ENCODE results near the gene TNPO1.
A peak's percentile ranks its signal among the peaks of the same experiment; 100 is the strongest.

The TNPO1 gene

DNA sequence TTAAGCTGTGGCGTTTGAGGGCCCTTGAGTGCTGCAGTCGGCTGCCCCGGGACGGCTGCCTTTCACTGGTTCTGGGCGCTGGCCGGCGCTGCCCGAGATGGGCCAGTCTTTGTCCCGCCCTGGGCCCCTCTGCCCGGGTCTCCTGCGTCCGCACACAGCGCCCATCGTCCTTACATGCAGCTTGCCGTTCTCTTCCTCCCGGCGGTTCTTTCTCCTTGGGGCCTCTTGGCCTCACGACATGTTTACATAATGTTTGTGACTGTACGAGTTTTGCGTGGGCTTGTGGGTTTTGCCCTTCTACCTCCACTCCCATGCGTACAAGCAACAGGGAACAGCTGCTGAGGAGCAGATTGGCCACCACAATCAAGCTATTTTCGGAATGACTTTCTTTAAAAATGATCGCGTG, 618 bp downstream of the TNPO1 start:
- TF ChIP-seq, protein P1, sequence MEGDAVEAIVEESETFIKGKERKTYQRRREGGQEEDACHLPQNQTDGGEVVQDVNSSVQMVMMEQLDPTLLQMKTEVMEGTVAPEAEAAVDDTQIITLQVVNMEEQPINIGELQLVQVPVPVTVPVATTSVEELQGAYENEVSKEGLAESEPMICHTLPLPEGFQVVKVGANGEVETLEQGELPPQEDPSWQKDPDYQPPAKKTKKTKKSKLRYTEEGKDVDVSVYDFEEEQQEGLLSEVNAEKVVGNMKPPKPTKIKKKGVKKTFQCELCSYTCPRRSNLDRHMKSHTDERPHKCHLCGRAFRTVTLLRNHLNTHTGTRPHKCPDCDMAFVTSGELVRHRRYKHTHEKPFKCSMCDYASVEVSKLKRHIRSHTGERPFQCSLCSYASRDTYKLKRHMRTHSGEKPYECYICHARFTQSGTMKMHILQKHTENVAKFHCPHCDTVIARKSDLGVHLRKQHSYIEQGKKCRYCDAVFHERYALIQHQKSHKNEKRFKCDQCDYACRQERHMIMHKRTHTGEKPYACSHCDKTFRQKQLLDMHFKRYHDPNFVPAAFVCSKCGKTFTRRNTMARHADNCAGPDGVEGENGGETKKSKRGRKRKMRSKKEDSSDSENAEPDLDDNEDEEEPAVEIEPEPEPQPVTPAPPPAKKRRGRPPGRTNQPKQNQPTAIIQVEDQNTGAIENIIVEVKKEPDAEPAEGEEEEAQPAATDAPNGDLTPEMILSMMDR (IDR thresholded peaks at IDR 0.05; ENCODE audit: insufficient read depth, low read depth, low read length, missing control alignments): no peak
- peak; percentile 70 for DNase-seq (ENCODE audit: low read depth)

DNA sequence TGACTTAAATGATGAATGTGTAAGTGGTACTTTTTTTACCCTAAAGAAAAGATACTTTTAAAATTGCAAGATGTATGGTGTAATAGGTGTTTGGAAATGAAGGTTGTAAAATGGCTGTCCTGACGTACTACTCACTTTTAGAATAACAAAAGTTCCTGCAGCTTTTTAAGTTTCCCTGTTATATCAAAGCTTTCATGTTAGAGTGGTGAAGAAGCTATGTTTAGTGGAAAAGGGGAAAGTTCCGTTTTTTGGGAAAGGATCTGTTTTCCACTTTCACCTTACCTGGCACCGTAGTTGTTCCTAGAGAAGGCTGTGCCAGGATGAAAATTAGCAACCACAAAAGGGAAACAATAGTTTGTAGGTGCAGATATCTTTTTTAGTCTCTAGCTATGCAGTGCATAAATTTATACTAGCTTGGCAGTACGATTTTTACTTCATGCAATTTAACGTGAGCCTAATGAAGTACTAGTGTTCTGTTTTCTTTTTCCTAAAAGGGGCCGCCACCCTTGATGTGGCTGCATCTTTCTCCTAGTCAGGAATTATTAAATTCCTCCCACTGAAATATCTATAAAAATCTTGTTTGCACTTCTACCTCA, 1.3 kb downstream of the TNPO1 start:
- H3K4me3 ChIP-seq (ENCODE audit: low read depth, low read length): peak overlapping the region; percentile 84
- DNase-seq (ENCODE audit: low read depth): no peak
- TF ChIP-seq, protein P1 (IDR thresholded peaks at IDR 0.05; ENCODE audit: insufficient read depth, low read depth, low read length, missing control alignments): no peak

More for the DNA sequence above, 618 bp downstream of the TNPO1 start:
- peak overlapping the region; percentile 84 for H3K4me3 ChIP-seq (ENCODE audit: low read depth, low read length)

DNA sequence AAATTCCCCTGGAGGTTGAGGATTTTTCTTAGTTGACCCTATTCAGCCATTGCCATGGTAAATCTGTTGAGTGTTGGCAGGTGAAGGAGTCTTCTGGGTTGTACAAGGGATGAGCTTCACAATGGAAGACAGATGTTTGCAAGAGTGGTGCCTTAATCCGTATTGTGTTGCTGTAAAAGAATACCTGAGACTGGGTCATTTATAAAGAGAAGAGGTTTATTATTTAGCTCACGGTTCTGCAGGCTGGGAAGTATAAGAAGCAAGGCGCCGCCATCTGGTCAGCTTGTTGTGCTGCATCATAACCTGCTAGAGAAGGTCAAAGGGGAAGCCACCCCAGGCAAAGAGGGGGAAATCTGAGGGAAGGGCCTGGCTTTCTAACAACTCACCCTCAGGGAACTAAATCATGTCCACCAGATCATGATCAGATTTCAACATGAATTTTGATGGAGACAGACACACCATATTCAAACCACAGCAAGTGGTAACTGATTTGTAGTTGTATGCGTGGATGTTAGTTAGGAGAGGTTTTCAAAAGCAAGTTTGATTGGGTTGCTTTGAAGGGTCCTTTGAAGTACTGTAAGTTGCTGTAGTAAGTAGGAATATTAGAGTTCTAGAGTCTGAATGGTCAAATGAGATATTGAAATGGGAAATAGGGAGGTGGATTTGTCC, 2.5 kb downstream of the TNPO1 start:
- peak; percentile 82 for DNase-seq (ENCODE audit: low read depth)
- TF ChIP-seq, protein P1 (IDR thresholded peaks at IDR 0.05; ENCODE audit: insufficient read depth, low read depth, low read length, missing control alignments): peak; percentile 84
- no peak overlapping the region for H3K4me3 ChIP-seq (ENCODE audit: low read depth, low read length)

DNA sequence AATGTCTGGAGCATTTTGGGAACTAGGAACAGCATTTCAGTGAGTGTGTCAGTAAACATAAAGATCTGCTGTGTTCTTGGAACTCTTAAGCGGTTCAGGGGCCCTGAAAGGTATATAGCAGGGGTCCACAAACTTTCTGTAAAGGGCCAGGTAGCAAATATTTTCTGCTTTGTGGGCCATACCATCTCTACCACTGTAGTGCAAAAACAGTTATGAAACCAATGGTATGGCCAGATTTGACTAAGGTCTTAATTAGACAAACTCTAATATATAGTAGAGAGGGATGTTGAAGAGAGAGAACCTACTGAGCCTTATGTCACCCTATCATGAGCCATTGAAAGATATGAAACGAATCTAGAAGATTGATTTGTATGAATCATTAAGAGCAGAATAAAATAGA, 5.3 kb downstream of the TNPO1 start:
- H3K4me3 ChIP-seq (ENCODE audit: low read depth, low read length): no peak overlapping the region
- TF ChIP-seq, protein P1 (IDR thresholded peaks at IDR 0.05; ENCODE audit: insufficient read depth, low read depth, low read length, missing control alignments): no peak
- DNase-seq (ENCODE audit: low read depth): no peak

DNA sequence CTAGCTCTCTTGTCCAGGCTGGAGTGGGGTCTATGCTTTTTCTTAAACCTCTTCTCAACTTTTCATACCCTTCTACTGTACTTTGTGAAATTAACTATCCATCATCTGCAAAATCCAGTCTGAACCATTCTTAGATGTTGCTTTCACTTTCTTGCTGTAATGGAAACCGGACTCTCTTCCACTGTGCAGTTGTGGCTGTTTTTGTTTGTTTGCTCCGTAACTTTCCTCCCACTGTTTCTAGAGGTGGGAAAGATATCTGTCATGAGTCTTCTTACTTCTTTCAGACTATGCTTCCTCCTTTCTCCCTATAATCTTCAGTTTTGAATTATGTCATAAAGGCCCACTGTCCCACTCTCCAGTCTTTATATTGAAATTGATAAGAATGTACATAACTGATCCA, 6.5 kb downstream of the TNPO1 start:
- TF ChIP-seq, protein P1 (IDR thresholded peaks at IDR 0.05; ENCODE audit: insufficient read depth, low read depth, low read length, missing control alignments): no peak
- H3K4me3 ChIP-seq (ENCODE audit: low read depth, low read length): no peak overlapping the region
- no peak for DNase-seq (ENCODE audit: low read depth)

DNA sequence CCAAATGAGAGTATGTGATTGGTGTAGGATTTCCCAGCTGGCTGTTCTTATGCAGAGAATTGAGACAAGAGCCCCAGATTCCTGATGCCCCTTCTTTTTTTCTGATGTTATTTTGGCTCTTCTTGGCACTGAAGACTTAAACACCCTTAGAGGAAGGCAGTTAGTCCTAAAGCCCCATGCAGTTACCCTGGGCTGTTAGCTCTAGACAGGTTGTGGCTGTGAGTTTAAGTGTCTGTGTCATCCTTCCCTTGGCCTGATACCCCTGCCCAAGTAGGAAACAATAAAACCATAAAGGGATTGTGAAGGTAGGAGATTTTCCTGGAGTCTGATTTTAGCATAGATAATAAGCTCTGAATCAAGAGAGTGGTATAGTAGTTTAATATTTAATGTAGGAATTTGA, 13.2 kb downstream of the TNPO1 start:
- DNase-seq (ENCODE audit: low read depth): no peak
- no peak overlapping the region for H3K4me3 ChIP-seq (ENCODE audit: low read depth, low read length)
- TF ChIP-seq, protein P1 (IDR thresholded peaks at IDR 0.05; ENCODE audit: insufficient read depth, low read depth, low read length, missing control alignments): no peak

DNA sequence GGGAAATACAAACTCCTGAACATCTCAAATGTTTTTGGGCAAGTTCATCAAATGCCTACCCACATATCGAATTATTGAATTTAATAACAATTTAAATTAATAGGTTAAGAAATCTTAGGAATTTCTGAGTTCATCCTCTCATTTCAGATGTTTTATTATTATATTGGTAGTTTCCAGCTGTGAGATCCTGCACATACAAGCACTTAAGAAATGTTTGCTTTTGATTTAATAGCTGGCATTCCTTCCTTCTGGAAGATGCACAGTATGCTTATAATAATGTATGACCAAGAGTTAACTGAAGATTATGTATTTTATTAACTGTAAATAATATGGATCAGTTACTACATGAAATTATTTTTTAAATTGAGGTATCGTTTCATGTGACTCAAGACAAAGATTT, 13.9 kb downstream of the TNPO1 start:
- no peak overlapping the region for H3K4me3 ChIP-seq (ENCODE audit: low read depth, low read length)
- DNase-seq (ENCODE audit: low read depth): no peak

More for the DNA sequence above, 13.9 kb downstream of the TNPO1 start:
- TF ChIP-seq, protein P1 (IDR thresholded peaks at IDR 0.05; ENCODE audit: insufficient read depth, low read depth, low read length, missing control alignments): no peak
